ENCODE data around the gene PPP1R1C. TPM values are rescaled to one million over a fixed set of nuclear protein-coding genes. Genes with fewer than 3 reads are reported as not detected.

The PPP1R1C gene
- total and polyA plus RNA-seq, 7 donors, result 0.18 to 1.1 (median 0.31) TPM; not detected in 1

DNA sequence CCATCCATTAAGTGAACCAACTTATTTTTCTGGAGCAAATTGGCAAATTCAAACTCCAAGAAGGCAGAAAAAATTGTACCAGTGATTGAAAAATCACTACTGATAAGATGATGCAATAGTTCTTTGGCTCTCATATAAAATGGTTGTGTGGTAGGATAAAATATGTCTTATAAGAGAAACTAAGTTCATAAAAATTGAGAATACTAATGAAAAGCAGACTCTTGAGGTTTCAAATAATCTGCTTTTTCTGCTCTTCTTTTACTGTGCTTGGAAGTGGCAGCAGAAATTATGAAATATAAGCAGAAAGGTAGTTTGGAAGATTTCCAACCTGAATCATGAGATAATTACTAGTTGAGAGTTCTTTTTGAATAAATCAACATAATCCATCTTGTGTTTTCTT lies 61.9 kb downstream of the PPP1R1C start:
- Histone ChIP-seq H3K4me3 (no peak overlapping the region), H3K27ac (no peak overlapping the region), H3K27me3 (ENCODE audit: insufficient read depth in 3 of 3, low read length in 2 of 3) (no peaks in the 10 kb centered on the region), H3K9me3 (no peaks in the 10 kb centered on the region), H3K36me3 (ENCODE audit: insufficient read depth in 1 of 2, low read depth in 1 of 2) (no peaks in the 10 kb centered on the region), H3K4me1 (no peaks in the 10 kb centered on the region)
- ATAC-seq (no peak), DNase-seq (no peak)
- TF ChIP-seq, protein P1, sequence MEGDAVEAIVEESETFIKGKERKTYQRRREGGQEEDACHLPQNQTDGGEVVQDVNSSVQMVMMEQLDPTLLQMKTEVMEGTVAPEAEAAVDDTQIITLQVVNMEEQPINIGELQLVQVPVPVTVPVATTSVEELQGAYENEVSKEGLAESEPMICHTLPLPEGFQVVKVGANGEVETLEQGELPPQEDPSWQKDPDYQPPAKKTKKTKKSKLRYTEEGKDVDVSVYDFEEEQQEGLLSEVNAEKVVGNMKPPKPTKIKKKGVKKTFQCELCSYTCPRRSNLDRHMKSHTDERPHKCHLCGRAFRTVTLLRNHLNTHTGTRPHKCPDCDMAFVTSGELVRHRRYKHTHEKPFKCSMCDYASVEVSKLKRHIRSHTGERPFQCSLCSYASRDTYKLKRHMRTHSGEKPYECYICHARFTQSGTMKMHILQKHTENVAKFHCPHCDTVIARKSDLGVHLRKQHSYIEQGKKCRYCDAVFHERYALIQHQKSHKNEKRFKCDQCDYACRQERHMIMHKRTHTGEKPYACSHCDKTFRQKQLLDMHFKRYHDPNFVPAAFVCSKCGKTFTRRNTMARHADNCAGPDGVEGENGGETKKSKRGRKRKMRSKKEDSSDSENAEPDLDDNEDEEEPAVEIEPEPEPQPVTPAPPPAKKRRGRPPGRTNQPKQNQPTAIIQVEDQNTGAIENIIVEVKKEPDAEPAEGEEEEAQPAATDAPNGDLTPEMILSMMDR (IDR thresholded peaks at IDR 0.05), result no peak
- intact Hi-C loops (cut with DNase I), result no loop called here

DNA sequence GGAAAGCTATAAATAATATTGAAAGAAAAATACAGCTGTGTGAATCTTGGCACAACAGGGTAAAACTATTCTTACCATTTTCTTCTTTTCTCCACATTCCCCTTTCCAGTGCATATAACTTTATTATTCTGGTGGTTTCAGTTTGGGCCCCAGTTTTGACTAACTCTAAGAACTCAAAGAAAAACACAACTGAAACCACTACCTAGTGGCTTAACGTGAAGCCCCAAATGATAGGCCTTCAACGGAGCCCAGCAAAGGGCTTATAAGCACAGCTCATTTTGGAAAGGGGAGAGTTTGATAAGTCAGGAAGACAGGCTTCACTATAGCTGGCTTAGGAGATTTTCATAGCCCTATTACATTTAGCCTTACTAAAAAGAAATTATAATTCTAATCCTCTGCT lies 62.4 kb downstream of the PPP1R1C start:
- no peaks in the 10 kb centered on the region for H3K9me3 ChIP-seq
- intact Hi-C loops (cut with DNase I), result no loop called here
- no peak overlapping the region for H3K27ac ChIP-seq
- H3K4me3 ChIP-seq, result no peak overlapping the region
- no peaks in the 10 kb centered on the region for H3K4me1 ChIP-seq
- WGBS, 3 donors, result 70 to 92% (median 75%) methylated on average over 2 of the region's 2 CpGs
- DNase-seq, result no peak
- TF ChIP-seq, protein P1 (IDR thresholded peaks at IDR 0.05), result no peak
- H3K27me3 ChIP-seq (ENCODE audit: insufficient read depth in 3 of 3, low read length in 2 of 3), result no peaks in the 10 kb centered on the region
- no peak for ATAC-seq
- H3K36me3 ChIP-seq (ENCODE audit: insufficient read depth in 1 of 2, low read depth in 1 of 2), result no peaks in the 10 kb centered on the region

DNA sequence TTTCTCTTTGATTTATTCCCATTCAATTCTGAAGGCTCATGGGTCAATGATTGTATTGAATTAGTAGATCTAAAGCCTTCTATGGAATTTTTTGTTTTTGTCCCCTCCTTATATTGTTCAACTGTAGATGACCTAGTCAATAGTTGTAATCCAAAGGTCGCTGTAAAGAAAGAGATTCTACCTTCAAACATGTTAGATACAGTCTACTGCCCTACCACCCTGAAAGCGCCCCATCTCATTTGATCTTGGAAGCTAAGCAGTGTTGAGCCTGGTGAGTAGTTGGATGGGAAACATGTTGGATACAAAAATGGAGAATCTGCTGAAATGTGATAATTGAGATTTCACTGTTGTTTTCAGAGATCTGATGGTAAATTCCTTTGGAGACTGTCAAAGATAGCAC lies 63.0 kb downstream of the PPP1R1C start:
- TF ChIP-seq, protein P1 (IDR thresholded peaks at IDR 0.05), result no peak
- WGBS, 3 donors, result 92 to 96% (median 96%) methylated on average over 2 of the region's 2 CpGs
- Histone ChIP-seq H3K36me3 (ENCODE audit: insufficient read depth in 1 of 2, low read depth in 1 of 2) (no peaks in the 10 kb centered on the region), H3K27ac (no peak overlapping the region), H3K27me3 (ENCODE audit: insufficient read depth in 3 of 3, low read length in 2 of 3) (no peaks in the 10 kb centered on the region), H3K9me3 (no peaks in the 10 kb centered on the region), H3K4me3 (no peak overlapping the region), H3K4me1 (no peaks in the 10 kb centered on the region)
- DNase-seq (no peak), ATAC-seq (no peak)
- intact Hi-C loops (cut with DNase I), result no loop called here

GRCh38 chr2:182049372-182050148 lies 63.9 kb downstream of the PPP1R1C start:
- Histone ChIP-seq H3K9me3 (no peaks in the 10 kb centered on the region), H3K27ac (no peak overlapping the region), H3K36me3 (ENCODE audit: insufficient read depth in 1 of 2, low read depth in 1 of 2) (no peaks in the 10 kb centered on the region), H3K4me1 (no peaks in the 10 kb centered on the region), H3K27me3 (ENCODE audit: insufficient read depth in 3 of 3, low read length in 2 of 3) (no peaks in the 10 kb centered on the region), H3K4me3 (no peak overlapping the region)
- WGBS, 3 donors, result 73 to 79% (median 76%) methylated on average over 3 of the region's 3 CpGs
- TF ChIP-seq, protein P1 (IDR thresholded peaks at IDR 0.05), result no peak
- no peak for DNase-seq
- intact Hi-C loops (cut with DNase I), result no loop called here
- ATAC-seq, result no peak
